HepG2 (cell line): ENCODE measurements around the gene CISD3. TPM values are rescaled to one million over a fixed set of nuclear protein-coding genes. Genes with fewer than 3 reads are reported as not detected.

ENCODE experiments used
- AGO1 ChIP-seq: fragments of 200-400 bp; formaldehyde crosslinking; IDR thresholded peaks from 2 replicates; pipeline ENCODE4 v1.6.1; 2017; ENCODE audit warnings: mild to moderate bottlenecking, low read depth, low read length, moderate library complexity; ENCODE audit not compliant: poor library complexity, severe bottlenecking
- ATF7 ChIP-seq, 2 experiments: fragments of 450-650 bp in 1 of 2; sonication (generic) in 1 of 2; formaldehyde crosslinking in 1 of 2; IDR thresholded peaks; 2 replicates each; pipeline versions ENCODE4 v1.4.0 to v1.6.1; 2016 to 2020; ENCODE audit warnings: antibody characterized with exemption in 1 of 2, mild to moderate bottlenecking in 1 of 2, missing genetic modification reagents in 1 of 2
- BHLHE40 ChIP-seq: IDR thresholded peaks from 2 replicates; pipeline ENCODE4 v1.6.1; 2011; ENCODE audit warnings: low read length, improper control_type of control experiment
- GABPA ChIP-seq, 2 experiments: IDR thresholded peaks; 2 replicates each; pipeline ENCODE4 v1.6.1; 2011 to 2016; ENCODE audit warnings: low read depth in 2 of 2, low read length in 1 of 2, missing biosample characterization in 1 of 2, missing genetic modification characterization in 1 of 2
- HMGA1 ChIP-seq: sonication (generic); formaldehyde crosslinking; conservative IDR thresholded peaks from 2 replicates; pipeline ENCODE4 v1.4.0; 2020; ENCODE audit warnings: missing genetic modification reagents
- KDM3A ChIP-seq: IDR thresholded peaks from 2 replicates; pipeline ENCODE4 v1.6.1; 2018; ENCODE audit warnings: low read depth, missing compliant biosample characterization
- KLF11 ChIP-seq: IDR thresholded peaks from 2 replicates; pipeline ENCODE4 v1.6.1; 2016; ENCODE audit warnings: missing compliant biosample characterization
- MAFG ChIP-seq: sonication (generic); formaldehyde crosslinking; IDR thresholded peaks from 2 replicates; pipeline ENCODE4 v1.5.1; 2020; ENCODE audit warnings: mild to moderate bottlenecking, missing genetic modification reagents
- MYNN ChIP-seq: sonication (generic); formaldehyde crosslinking; IDR thresholded peaks from 2 replicates; pipeline ENCODE4 v1.4.0; 2020; ENCODE audit warnings: mild to moderate bottlenecking, low read depth, missing genetic modification reagents
- PHB2 ChIP-seq: fragments of 450-650 bp; IDR thresholded peaks from 2 replicates; pipeline ENCODE4 v1.6.1; 2018; ENCODE audit not compliant: partially characterized antibody
- POLR2AphosphoS2 ChIP-seq: IDR thresholded peaks from 2 replicates; pipeline ENCODE4 v1.6.1; 2011; ENCODE audit warnings: low read depth, low read length, improper control_type of control experiment
- POLR2AphosphoS5 ChIP-seq: IDR thresholded peaks from 2 replicates; pipeline ENCODE4 v1.6.1; 2012; ENCODE audit warnings: low read depth, low read length
- RXRB ChIP-seq: IDR thresholded peaks from 2 replicates; pipeline ENCODE4 v1.6.1; 2016; ENCODE audit warnings: borderline replicate concordance, missing genetic modification reagents, missing compliant biosample characterization
- SRF ChIP-seq: IDR thresholded peaks from 2 replicates; pipeline ENCODE4 v1.6.1; 2011; ENCODE audit warnings: mild to moderate bottlenecking, low read depth, low read length, moderate library complexity
- ZNF160 ChIP-seq: sonication (generic); formaldehyde crosslinking; IDR thresholded peaks from 2 replicates; pipeline ENCODE4 v1.8.0; 2022; ENCODE audit warnings: mild to moderate bottlenecking, inconsistent platforms, missing genetic modification reagents
- ZNF382 ChIP-seq: sonication (generic); formaldehyde crosslinking; IDR thresholded peaks from 2 replicates; pipeline ENCODE4 v1.5.0; 2020; ENCODE audit warnings: missing genetic modification reagents, mild to moderate bottlenecking, borderline replicate concordance
- ZNF441 ChIP-seq: sonication (generic); formaldehyde crosslinking; IDR thresholded peaks from 2 replicates; pipeline ENCODE4 v1.7.0; 2021; ENCODE audit warnings: missing genetic modification reagents, borderline replicate concordance
- ZNF570 ChIP-seq: sonication (generic); formaldehyde crosslinking; IDR thresholded peaks from 2 replicates; pipeline ENCODE4 v1.4.0; 2020; ENCODE audit warnings: mild to moderate bottlenecking, missing genetic modification reagents, borderline replicate concordance
- ZNF607 ChIP-seq: sonication (generic); formaldehyde crosslinking; IDR thresholded peaks from 2 replicates; pipeline ENCODE4 v1.5.1; 2020; ENCODE audit warnings: missing genetic modification reagents, mild to moderate bottlenecking, borderline replicate concordance
- ZNF878 ChIP-seq: sonication (generic); formaldehyde crosslinking; IDR thresholded peaks from 2 replicates; pipeline ENCODE4 v1.8.1; 2023; ENCODE audit warnings: mild to moderate bottlenecking, missing genetic modification reagents, moderate library complexity
- polyA plus RNA-seq, 8 experiments: library from polyadenylated mRNA; depleted of rRNA in 3 of 8; stranded (reverse) in 7 of 8; unstranded in 1 of 8; fragments of >200 nt; fragmentation: Illumina TruSeq in 4 of 8; extraction: Trizol in 4 of 8; gene quantifications; 2 replicates each; pipeline versions ENCODE4 v1.2.1 to v1.2.3, GENCODE V29; 2011 to 2016; ENCODE audit warnings: low read depth in 4 of 8, missing spikeins in 1 of 8, mixed read lengths in 1 of 8; ENCODE audit not compliant: insufficient read depth in 1 of 8
- total RNA-seq, 5 experiments: library from RNA; depleted of rRNA; stranded (reverse); fragments of >200 nt; fragmentation: Illumina TruSeq; extraction: Trizol; gene quantifications; 2 replicates each; pipeline ENCODE4 v1.2.3, GENCODE V29; 2016; ENCODE audit warnings: low read depth in 1 of 5
- TF ChIP-seq, protein P1 (sequence below): sonication (generic); formaldehyde crosslinking; IDR thresholded peaks from 2 replicates; pipeline ENCODE4 v1.5.0; 2020; ENCODE audit warnings: missing genetic modification reagents
- TF ChIP-seq, protein P2 (sequence below): sonication (generic); formaldehyde crosslinking; conservative IDR thresholded peaks from 2 replicates; pipeline ENCODE4 v1.4.0; 2020; ENCODE audit warnings: missing genetic modification reagents
- TF ChIP-seq, protein P3 (sequence below): sonication (generic); formaldehyde crosslinking; IDR thresholded peaks from 2 replicates; pipeline ENCODE4 v1.4.0; 2020; ENCODE audit warnings: missing genetic modification reagents, borderline replicate concordance

The CISD3 gene
- total and polyA plus RNA-seq, 2 of the 13 experiments (the other 11 are each of a cell fraction or from before 2014, with no cell fraction given): 30.0 to 34.1 TPM

DNA sequence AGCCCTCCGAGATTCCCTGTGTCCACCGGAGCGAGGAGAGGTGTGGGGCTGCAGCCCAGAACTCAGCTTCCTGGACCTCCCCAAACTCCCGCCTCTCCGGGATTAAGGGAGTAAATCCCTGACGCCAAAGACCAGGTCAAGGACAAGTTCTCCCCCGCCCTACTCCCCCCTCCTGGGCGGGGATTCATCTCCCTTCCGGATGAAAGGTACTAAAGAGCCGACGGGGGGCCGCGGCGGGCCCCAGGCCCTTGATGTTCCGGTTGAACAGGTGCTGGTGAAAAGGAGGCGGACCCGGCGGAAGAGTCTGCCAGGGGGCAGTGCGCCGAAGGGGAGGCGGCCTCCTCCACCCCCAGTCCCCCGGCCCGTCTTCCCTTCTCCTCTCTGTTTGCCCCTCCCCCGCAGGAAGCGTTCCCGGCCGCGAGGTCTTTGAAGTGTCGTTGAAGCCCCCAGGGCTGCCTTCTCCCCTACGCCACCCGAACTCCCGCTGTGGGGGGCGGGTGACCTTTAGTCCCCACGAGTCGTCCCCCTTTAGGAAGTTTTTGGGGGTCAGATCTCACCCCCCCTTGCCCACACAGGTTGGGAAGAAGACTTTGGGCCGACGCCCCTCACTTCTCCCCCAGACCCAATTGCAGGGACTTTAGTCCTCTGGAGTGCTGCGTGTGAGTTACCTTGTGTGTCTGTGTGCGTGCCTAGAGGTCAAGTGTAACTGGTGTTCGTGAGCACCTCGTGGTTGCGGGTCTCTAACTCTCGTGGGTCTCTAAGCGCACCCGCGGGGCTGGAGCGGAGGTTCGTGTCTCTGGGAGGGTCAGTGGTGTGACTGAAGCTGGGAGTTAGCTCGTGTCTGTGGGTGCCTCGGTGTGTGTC lies 26.2 kb upstream of the CISD3 start (continued):
- TF ChIP-seq, protein P1, sequence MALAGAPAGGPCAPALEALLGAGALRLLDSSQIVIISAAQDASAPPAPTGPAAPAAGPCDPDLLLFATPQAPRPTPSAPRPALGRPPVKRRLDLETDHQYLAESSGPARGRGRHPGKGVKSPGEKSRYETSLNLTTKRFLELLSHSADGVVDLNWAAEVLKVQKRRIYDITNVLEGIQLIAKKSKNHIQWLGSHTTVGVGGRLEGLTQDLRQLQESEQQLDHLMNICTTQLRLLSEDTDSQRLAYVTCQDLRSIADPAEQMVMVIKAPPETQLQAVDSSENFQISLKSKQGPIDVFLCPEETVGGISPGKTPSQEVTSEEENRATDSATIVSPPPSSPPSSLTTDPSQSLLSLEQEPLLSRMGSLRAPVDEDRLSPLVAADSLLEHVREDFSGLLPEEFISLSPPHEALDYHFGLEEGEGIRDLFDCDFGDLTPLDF: peak; percentile 88
- TF ChIP-seq, protein P2, sequence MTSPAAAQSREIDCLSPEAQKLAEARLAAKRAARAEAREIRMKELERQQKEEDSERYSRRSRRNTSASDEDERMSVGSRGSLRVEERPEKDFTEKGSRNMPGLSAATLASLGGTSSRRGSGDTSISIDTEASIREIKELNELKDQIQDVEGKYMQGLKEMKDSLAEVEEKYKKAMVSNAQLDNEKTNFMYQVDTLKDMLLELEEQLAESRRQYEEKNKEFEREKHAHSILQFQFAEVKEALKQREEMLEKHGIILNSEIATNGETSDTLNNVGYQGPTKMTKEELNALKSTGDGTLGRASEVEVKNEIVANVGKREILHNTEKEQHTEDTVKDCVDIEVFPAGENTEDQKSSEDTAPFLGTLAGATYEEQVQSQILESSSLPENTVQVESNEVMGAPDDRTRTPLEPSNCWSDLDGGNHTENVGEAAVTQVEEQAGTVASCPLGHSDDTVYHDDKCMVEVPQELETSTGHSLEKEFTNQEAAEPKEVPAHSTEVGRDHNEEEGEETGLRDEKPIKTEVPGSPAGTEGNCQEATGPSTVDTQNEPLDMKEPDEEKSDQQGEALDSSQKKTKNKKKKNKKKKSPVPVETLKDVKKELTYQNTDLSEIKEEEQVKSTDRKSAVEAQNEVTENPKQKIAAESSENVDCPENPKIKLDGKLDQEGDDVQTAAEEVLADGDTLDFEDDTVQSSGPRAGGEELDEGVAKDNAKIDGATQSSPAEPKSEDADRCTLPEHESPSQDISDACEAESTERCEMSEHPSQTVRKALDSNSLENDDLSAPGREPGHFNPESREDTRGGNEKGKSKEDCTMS (CRISPR knock-in tag): no peak
- TF ChIP-seq PHB2: no peak
- TF ChIP-seq AGO1: peak; percentile 83
- no peak; the same call in 1 of the 2 replicates for TF ChIP-seq ZNF570
- TF ChIP-seq, protein P3, sequence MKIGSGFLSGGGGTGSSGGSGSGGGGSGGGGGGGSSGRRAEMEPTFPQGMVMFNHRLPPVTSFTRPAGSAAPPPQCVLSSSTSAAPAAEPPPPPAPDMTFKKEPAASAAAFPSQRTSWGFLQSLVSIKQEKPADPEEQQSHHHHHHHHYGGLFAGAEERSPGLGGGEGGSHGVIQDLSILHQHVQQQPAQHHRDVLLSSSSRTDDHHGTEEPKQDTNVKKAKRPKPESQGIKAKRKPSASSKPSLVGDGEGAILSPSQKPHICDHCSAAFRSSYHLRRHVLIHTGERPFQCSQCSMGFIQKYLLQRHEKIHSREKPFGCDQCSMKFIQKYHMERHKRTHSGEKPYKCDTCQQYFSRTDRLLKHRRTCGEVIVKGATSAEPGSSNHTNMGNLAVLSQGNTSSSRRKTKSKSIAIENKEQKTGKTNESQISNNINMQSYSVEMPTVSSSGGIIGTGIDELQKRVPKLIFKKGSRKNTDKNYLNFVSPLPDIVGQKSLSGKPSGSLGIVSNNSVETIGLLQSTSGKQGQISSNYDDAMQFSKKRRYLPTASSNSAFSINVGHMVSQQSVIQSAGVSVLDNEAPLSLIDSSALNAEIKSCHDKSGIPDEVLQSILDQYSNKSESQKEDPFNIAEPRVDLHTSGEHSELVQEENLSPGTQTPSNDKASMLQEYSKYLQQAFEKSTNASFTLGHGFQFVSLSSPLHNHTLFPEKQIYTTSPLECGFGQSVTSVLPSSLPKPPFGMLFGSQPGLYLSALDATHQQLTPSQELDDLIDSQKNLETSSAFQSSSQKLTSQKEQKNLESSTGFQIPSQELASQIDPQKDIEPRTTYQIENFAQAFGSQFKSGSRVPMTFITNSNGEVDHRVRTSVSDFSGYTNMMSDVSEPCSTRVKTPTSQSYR (CRISPR knock-in tag): peak; percentile 96
- no peak for TF ChIP-seq MYNN (CRISPR knock-in tag)
- peak; percentile 12; the same call in 1 of the 2 replicates for TF ChIP-seq ZNF160 (CRISPR knock-in tag)
- no peak for TF ChIP-seq ZNF382 (CRISPR knock-in tag)
- TF ChIP-seq ZNF878 (CRISPR knock-in tag): peak; percentile 95
- 0 out of 2 replicates have a peak, but pooled peaks have one; percentile 89 for TF ChIP-seq KLF11 (CRISPR knock-in tag)
- TF ChIP-seq BHLHE40: peak; percentile 92
- TF ChIP-seq MAFG (CRISPR knock-in tag): no peak
- no peak for TF ChIP-seq HMGA1 (CRISPR knock-in tag)
- TF ChIP-seq SRF: peak; percentile 71
- TF ChIP-seq ATF7 (IDR thresholded peaks at IDR 0.05): no peak
- peak; percentile 83 for TF ChIP-seq ATF7 (CRISPR knock-in tag; IDR thresholded peaks at IDR 0.05)
- TF ChIP-seq POLR2AphosphoS5: peak; percentile 81
- TF ChIP-seq ZNF607 (CRISPR knock-in tag): peak; percentile 86; the same call in 1 of the 2 replicates
- TF ChIP-seq POLR2AphosphoS2: no peak
- peak; percentile 98 for TF ChIP-seq KDM3A (CRISPR knock-in tag)
- TF ChIP-seq ZNF441: peak; percentile 94
- peak; percentile 54 for TF ChIP-seq GABPA (IDR thresholded peaks at IDR 0.05; ENCODE audit: low read depth, low read length)
- peak; percentile 91 for TF ChIP-seq GABPA (CRISPR knock-in tag; IDR thresholded peaks at IDR 0.05; ENCODE audit: low read depth)
- TF ChIP-seq RXRB (CRISPR knock-in tag): peak; percentile 100
